ENCODE results near the gene GRB7. TPM values are rescaled to one million over a fixed set of nuclear protein-coding genes. Genes with fewer than 3 reads are reported as not detected.

Gene GRB7
- total RNA-seq, 4 donors from 2014 or later = 14.0 to 64.0 (median 26.3) TPM

DNA sequence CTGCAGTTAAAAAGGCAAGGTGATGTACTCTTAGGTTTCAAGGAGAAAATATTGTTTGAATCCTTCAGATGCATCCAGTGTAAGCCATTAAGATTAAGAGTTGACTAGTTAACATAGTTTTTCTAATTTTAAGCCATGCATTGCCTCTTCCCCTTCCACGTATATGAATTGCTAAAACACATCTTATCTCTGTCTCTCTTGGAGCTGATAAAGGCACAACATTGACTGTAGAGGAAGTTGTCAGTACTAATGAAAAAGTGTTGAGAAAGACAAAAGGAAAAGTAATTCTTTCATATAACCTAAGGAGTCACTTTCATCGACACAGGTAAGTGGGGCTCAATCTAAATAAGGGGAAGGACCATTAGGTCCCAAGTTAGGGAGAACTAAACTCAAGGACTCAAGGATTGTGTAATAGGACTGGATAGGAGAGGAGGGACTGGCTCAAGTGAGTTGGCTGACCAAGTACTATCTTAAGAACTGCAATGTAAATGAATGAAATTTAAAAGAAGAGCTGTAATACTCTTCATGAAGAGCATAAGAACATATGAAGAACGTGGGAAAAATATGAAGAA is 55.6 kb downstream of the GRB7 start:
- Histone ChIP-seq H3K27ac (peak overlapping the region; percentile 5 to 72 (median 26)), H3K27me3 (no peaks in the 10 kb centered on the region), H3K9me3 (no peaks in the 10 kb centered on the region), H3K4me1 (peaks cover 0 to 16% (median 7%) of the 10 kb centered on the region in 4 donors), H3K36me3 (no peaks in the 10 kb centered on the region), H3K4me3 (no peak overlapping the region)
- no peak for TF ChIP-seq POLR2A (IDR thresholded peaks at IDR 0.05)
- TF ChIP-seq, protein P1, sequence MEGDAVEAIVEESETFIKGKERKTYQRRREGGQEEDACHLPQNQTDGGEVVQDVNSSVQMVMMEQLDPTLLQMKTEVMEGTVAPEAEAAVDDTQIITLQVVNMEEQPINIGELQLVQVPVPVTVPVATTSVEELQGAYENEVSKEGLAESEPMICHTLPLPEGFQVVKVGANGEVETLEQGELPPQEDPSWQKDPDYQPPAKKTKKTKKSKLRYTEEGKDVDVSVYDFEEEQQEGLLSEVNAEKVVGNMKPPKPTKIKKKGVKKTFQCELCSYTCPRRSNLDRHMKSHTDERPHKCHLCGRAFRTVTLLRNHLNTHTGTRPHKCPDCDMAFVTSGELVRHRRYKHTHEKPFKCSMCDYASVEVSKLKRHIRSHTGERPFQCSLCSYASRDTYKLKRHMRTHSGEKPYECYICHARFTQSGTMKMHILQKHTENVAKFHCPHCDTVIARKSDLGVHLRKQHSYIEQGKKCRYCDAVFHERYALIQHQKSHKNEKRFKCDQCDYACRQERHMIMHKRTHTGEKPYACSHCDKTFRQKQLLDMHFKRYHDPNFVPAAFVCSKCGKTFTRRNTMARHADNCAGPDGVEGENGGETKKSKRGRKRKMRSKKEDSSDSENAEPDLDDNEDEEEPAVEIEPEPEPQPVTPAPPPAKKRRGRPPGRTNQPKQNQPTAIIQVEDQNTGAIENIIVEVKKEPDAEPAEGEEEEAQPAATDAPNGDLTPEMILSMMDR (IDR thresholded peaks at IDR 0.05) = no peak
- no peak for DNase-seq

DNA sequence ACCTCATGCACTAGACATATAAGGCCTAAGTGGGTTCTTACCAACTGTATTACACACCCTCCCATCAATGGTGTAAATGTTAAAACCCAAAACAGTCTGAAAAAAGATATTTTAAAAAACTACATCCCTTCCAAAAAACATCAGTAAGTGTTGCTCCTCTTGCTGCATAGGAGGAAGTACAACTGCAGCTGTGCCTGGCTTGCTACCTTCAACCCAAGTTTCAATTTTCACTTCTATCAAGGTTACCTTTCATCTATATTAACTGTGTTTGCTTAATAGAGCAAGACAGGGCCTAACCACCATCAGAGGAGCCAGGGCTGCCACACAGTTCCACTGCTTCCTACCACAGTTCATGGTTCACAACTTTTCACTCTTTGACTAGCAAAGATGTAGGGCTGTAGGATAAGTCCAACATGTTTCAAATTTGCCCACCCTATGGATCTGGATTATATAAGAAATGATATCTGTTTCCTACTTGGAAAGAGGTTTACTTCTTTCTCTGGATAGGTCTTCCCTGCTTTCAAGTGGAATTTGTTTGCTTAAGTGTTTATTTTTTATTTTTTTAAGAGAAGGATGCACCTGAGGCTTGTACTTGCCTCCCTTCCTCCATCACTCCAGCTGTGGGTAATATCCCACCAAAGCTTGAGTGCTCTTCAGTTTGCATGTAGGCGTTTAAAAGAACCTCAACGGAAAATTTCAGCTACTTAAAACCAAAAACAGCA is 56.7 kb downstream of the GRB7 start:
- Histone ChIP-seq H3K27me3 (no peaks in the 10 kb centered on the region), H3K4me3 (no peak overlapping the region), H3K27ac (peak overlapping the region in 3 of 4 donors; percentile 26 to 72 (median 35)), H3K4me1 (peaks cover 0 to 16% (median 7%) of the 10 kb centered on the region in 4 donors), H3K9me3 (no peaks in the 10 kb centered on the region), H3K36me3 (no peaks in the 10 kb centered on the region)
- TF ChIP-seq, protein P1 (IDR thresholded peaks at IDR 0.05) = no peak
- TF ChIP-seq POLR2A (IDR thresholded peaks at IDR 0.05) = no peak
- peak in 2 of 3 donors; percentile 79 to 87 for DNase-seq

Small RNA genes within 50 kb of the gene (small RNA-seq; reads per million reads assigned to genes)
- gene MIR4728 = 0 to 0.13 reads per million in 2 donors

Other genes starting within 250 kb of the GRB7 start
- gene NEUROD2, start 130.0 kb upstream of the GRB7 start, total RNA-seq = not detected
- 100 to 1,000 TPM in 3 of 4 donors, 10 to 100 TPM in 1; 71.8 to 161 (median 125) TPM for gene PPP1R1B, start 111.0 kb upstream of the GRB7 start, total RNA-seq
- 100 to 1,000 TPM; 102 to 212 (median 145) TPM for gene STARD3, start 100.8 kb upstream of the GRB7 start, total RNA-seq
- 1 to 10 TPM in 2 of 4 donors, under 1 TPM in 1, not detected in 1; 0.53 to 1.9 (median 1.1) TPM for gene TCAP, start 72.6 kb upstream of the GRB7 start, total RNA-seq
- gene PNMT, start 69.5 kb upstream of the GRB7 start, total RNA-seq = 10 to 100 TPM in 1 of 4 donors, 1 to 10 TPM in 3; 1.4 to 28.1 (median 1.8) TPM
- gene PGAP3, start 49.9 kb upstream of the GRB7 start, total RNA-seq = 10 to 100 TPM; 15.7 to 72.3 (median 65.1) TPM
- 100 to 1,000 TPM; 104 to 339 (median 247) TPM for gene ERBB2, start 37.9 kb upstream of the GRB7 start, total RNA-seq
- gene MIEN1, start 7.4 kb upstream of the GRB7 start, total RNA-seq = 10 to 100 TPM; 44.6 to 74.9 (median 57.9) TPM
- 10 to 100 TPM in 1 of 4 donors, 1 to 10 TPM in 3; 5.4 to 45.4 (median 7.0) TPM for gene IKZF3, start 126.4 kb downstream of the GRB7 start, total RNA-seq
- not detected for gene ZPBP2, start 130.3 kb downstream of the GRB7 start, total RNA-seq
- 100 to 1,000 TPM in 3 of 4 donors, 10 to 100 TPM in 1; 91.6 to 277 (median 235) TPM for gene GSDMB, start 180.7 kb downstream of the GRB7 start, total RNA-seq
- 10 to 100 TPM; 33.0 to 97.4 (median 79.0) TPM for gene ORMDL3, start 189.7 kb downstream of the GRB7 start, total RNA-seq
- gene LRRC3C, start 189.8 kb downstream of the GRB7 start, total RNA-seq = not detected
- gene GSDMA, start 225.1 kb downstream of the GRB7 start, total RNA-seq = 1 to 10 TPM in 2 of 4 donors, not detected in 2; 1.6 to 3.3 TPM
- gene PSMD3, start 242.9 kb downstream of the GRB7 start, total RNA-seq = 10 to 100 TPM; 65.2 to 87.9 (median 73.7) TPM

All from Peyer's patch (tissue), 4 donors.